Cardiac ventricle fibroblast (primary cell): Measurements from ENCODE around the gene ANKRD18A. TPM values are rescaled to one million over a fixed set of nuclear protein-coding genes. Genes with fewer than 3 reads are reported as not detected.

ENCODE experiments used
- total RNA-seq: library from RNA; depleted of rRNA; stranded (reverse); fragments of >200 nt; gene quantifications from 2 replicates; pipeline ENCODE4 v1.2.3, GENCODE V29; 2015

Gene ANKRD18A
- total RNA-seq = not detected in 2 replicates

DNA sequence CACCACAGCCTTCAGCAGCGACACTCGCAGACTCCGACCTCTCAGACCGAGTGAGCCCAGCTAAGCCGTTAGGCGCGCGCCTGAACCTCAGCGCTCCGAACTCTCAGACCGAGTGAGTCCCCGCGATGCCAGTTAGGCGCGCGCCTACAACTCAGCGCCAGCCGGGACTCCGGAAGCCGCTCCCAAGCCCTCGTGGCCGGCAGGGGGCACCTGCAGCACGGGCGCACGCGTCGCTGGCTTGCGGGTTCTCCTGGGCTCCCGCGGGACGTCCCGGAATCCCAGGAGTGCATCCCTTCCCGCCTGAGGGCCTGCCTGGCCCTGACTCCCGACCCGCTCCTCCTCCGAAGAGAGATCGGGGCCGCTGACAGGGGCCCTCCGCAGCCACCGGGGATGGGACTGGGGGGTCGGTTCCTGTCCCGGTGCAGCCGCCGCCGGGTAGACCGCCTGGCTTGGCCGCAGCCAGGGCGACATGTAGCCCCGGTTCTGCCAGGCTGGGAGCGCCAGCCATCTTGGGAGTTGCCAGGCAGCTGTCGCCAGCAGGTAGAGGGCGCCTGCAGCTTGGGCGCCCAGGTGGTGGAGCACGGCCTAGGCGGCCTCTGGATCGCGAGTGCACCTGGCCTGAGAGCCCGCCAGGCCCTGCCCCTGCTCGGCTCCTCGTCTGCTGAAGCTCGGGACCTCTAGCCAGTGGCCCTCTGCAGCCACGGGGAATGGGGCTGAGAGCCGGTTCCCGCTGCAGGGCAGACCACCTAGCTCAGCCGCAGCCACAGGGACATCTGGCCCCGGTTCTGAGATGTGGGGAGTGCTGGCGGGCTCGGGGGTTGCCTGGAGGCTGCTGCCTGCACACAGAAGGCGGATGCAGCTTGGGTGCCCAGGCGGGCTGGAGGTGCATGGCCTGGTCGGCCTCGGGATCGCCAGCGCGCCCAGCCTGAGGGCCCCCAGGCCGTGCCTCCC, at the start of gene ANKRD18A:
TSS of gene ANKRD18A (minus strand) at position 114 of the 951 bp plus-strand sequence. CDS start 311 bp downstream, outside the sequence.

Other genes starting within 250 kb of the ANKRD18A start
- 22.5 and 29.8 TPM in 2 replicates for gene ALDH1B1, start 227.9 kb downstream of the ANKRD18A start, total RNA-seq
- gene IGFBPL1, start 196.1 kb downstream of the ANKRD18A start, total RNA-seq = not detected in 2 replicates
- gene FAM240B, start 99.5 kb upstream of the ANKRD18A start, total RNA-seq = not detected in 2 replicates